ENCODE data around the gene TDRD12. TPM values are rescaled to one million over a fixed set of nuclear protein-coding genes. Genes with fewer than 3 reads are reported as not detected.

Gene TDRD12
- total and polyA plus RNA-seq, 2 experiments from 2014 or later: 0.68 to 2.8 TPM

DNA sequence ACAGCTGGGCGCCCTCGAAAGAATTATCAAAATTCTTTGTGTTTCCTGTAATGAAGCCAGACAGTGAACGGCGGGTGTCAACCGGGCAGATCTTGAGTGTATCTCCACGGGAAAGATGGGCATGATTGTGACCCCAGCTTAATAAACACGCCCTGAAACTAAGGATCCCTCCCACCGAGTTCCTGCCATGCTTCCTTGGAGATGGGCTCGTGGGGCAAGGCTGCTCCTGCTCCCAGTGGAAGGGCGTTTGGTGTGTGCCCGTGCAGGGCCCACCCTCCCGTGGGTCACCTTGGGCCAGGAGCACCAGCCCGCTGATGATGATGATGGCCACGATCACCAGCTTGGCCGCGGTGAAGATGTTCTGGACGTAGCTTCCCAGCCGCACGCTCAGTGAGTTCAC is 142.6 kb downstream of the TDRD12 start:
- TF ChIP-seq EZH2 (IDR thresholded peaks at IDR 0.05; ENCODE audit: low read depth, unreplicated experiment) (no peak), STAT1 (IDR thresholded peaks at IDR 0.05; ENCODE audit: unreplicated experiment) (no peak), REST (IDR thresholded peaks at IDR 0.05; ENCODE audit: unreplicated experiment) (no peak), CTCF (conservative IDR thresholded peaks at IDR 0.05; ENCODE audit: low read depth in 2 of 2) (no peak), ZNF114 (CRISPR knock-in tag; IDR thresholded peaks at IDR 0.05) (no peak), NANOG (IDR thresholded peaks at IDR 0.05; ENCODE audit: borderline replicate concordance) (no peak), EZH2phosphoT487 (IDR thresholded peaks at IDR 0.05; ENCODE audit: unreplicated experiment) (no peak), POLR2AphosphoS5 (IDR thresholded peaks at IDR 0.05; ENCODE audit: low read depth) (no peak), ZNF331 (CRISPR knock-in tag; IDR thresholded peaks at IDR 0.05; ENCODE audit: low read depth) (no peak), JUNB (IDR thresholded peaks at IDR 0.05; ENCODE audit: unreplicated experiment) (no peak), CREB1 (CRISPR knock-in tag; IDR thresholded peaks at IDR 0.05; ENCODE audit: low read depth) (no peak), ZNF462 (CRISPR knock-in tag; IDR thresholded peaks at IDR 0.05) (no peak)
- TF ChIP-seq, protein P1, sequence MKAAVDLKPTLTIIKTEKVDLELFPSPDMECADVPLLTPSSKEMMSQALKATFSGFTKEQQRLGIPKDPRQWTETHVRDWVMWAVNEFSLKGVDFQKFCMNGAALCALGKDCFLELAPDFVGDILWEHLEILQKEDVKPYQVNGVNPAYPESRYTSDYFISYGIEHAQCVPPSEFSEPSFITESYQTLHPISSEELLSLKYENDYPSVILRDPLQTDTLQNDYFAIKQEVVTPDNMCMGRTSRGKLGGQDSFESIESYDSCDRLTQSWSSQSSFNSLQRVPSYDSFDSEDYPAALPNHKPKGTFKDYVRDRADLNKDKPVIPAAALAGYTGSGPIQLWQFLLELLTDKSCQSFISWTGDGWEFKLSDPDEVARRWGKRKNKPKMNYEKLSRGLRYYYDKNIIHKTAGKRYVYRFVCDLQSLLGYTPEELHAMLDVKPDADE (IDR thresholded peaks at IDR 0.05): no peak
- H2AFZ ChIP-seq: no peak overlapping the region
- no peaks in the 10 kb centered on the region for H3K9me2 ChIP-seq (ENCODE audit: insufficient read depth)
- H3K27ac Mint-ChIP-seq: no peak overlapping the region
- H3K27me3 ChIP-seq (ENCODE audit: insufficient read depth): no peaks in the 10 kb centered on the region
- no peaks in the 10 kb centered on the region; the same call in 2 of the 3 replicates for H3K9me3 Mint-ChIP-seq
- no peak overlapping the region for H3K4me2 ChIP-seq
- H3F3A ChIP-seq (replicated peaks; ENCODE audit: low read depth): no peaks in the 10 kb centered on the region
- DNase-seq (ENCODE audit: low spot score): no peak
- no peak overlapping the region for H3K27ac ChIP-seq (ENCODE audit: low read depth)
- no peaks in the 10 kb centered on the region for H3K4me1 ChIP-seq (ENCODE audit: insufficient read depth)
- H3K36me3 ChIP-seq (ENCODE audit: insufficient read depth): no peaks in the 10 kb centered on the region
- no peaks in the 10 kb centered on the region for H3K36me3 Mint-ChIP-seq (ENCODE audit: low read depth)
- H3K79me2 ChIP-seq (replicated peaks; ENCODE audit: insufficient read depth): no peaks in the 10 kb centered on the region
- H3K4me1 Mint-ChIP-seq: no peaks in the 10 kb centered on the region
- no peak for ATAC-seq
- H3K4me3 ChIP-seq: no peak overlapping the region
- peaks cover 1% of the 10 kb centered on the region for H3K27me3 Mint-ChIP-seq (ENCODE audit: insufficient read depth, low read depth, poor library complexity)
- no peaks in the 10 kb centered on the region for H4K20me1 ChIP-seq (replicated peaks; ENCODE audit: insufficient read depth)
- no peak overlapping the region for H3K4me3 Mint-ChIP-seq
